GM19455 (cell line): Measurements from ENCODE around the gene CDC42EP2.

ENCODE experiments used
- ATAC-seq: cut with Tn5 transposase; IDR thresholded peaks from one replicate; pipeline ENCODE4 v1.9.1; 2021; ENCODE audit not compliant: unreplicated experiment

Gene CDC42EP2

DNA sequence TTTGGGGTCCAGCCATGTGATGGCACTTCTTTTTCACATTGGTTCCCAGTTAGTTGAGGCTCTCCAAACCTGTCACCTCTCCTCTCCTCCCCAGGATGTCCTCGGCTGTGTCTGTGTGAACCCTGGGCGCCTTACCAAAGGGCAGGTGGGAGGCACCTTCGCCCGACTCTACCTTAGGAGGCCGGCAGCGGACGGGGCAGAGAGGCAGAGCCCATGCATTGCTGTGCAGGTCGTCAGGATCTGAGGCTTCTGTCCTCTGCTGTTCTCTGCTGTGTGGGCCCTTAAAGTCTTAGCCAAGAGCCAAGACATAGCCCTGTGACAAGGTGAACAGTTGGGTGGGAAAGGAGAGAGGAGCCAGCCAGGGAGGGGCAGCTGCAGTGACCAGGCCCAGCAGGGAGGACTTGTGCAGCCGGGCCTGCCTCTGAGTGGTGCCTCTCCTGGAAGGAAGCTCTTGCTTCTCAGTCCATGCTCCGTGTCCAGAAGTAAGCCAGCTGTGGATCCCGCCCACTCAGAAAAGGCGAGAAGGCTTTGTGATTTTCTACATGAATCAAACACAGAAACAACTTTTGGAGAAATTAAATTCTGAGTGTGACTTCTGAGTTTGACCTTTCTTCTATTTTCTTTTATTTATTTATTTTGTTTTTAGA is 17.5 kb upstream of the CDC42EP2 start:
- no peak for ATAC-seq

DNA sequence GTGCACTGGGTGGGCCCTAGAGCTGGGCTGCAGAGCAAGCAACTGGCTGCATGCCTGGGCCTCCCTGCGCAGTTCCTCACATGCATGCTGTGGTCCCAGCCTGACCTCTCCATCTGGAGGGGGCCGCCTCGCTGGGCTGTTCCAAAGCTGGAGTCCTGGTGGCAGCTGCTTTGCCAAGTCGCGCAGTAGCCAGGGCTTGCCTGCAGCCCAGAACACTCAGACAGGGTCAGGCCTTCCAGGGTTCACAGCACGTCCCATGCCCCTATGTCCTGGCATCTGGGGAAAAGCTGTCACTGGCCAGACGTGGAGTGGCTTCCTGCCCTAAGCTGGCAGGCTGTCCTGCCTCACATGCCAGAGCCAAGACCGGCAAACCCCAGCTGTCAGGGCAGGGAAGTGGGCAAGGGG is 16.5 kb upstream of the CDC42EP2 start:
- ATAC-seq = no peak

DNA sequence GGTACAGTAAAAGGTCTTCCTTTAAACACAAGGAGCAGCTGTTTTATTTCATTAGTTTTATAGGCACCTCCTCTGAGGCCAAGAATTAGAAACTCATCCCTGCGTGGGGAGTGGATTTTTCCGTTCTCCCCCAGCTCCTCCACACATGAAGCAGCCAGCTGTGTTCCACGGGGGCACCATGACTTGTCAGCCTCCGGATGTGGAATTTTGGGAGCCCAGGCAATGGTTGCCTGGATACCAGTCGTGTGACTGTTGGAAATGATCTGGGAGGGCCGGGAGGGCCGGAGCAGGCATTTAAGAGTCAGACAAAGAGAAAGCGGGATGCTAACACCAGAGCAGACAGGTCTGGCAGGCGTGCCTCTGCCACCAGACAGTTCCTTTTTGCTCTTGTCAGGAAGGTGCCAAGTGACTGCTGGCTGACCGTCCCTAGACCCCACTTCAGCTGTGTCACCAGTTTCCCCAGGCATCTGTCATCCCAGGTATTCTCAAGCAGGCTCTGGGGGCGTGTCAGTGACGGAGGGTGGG is 15.9 kb upstream of the CDC42EP2 start:
- ATAC-seq = no peak

DNA sequence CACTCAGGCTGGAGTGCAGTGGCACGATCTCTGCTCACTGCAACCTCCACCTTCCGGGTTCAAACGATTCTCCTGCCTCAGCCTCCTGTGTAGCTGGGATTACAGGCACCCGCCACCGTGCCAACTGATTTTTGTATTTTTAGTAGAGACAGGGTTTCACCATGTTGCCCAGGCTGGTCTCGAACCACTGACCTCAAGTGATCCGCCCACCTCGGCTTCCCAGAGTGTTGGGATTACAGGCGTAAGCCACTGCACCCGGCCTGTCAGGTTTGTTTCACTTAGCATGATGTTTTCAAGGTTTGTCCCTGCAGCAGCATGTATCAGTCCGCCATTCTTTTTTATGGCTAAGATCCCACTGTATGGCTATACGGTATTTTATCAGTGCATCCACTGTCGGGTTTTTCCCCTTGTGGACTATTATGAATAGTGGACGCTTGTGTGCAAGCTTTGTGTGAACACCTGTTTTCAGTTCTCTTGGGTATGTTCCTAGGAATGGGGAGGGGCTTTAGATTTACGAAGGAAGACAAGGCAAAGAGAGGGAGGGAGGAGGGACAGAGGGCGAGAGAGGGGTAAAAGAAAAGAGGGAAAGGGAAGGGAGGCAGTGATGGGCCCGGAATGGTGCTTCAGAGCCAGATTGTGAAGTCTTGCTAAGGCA is 13.9 kb upstream of the CDC42EP2 start:
- ATAC-seq = no peak

DNA sequence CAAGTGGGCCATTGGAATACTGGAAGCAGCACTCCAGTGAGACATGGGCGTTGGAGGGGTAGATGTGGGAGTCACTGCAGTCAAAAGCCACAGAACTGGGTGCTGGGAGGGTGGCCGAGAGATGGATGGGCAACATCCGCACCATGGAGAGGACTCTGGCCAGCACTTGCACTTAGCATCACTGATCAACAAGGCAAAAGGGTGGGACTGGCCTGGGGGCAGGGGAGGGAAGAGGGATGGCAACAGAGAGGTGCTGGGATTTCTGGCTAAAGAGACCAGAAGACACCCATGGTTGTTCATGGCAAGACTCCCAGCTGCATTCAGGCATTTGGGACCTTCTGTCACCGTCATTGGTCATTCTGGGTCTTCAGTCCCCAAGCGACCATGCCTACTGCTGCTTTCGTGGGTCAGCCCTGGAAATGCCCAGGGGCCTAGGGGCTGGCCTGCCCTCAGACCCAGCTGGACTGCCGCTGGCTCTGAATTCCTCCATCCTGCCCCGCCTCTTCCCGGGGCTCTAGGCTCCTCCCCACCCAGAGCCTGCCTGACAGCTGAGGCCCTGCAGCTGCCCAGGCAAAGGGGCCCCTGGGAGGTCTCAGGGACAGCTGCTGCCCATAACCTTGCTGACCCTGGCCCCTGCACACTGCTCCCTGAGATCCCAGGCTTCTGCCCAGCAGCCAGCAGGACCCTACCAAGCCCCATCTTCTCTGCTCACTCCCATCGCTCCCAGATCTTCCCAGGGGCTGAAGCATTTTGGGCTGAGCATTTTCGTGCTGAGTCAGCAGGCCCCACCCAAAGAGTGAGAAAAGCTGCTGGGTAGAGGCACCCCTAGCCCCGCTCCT is 13.0 kb upstream of the CDC42EP2 start:
- ATAC-seq = no peak

DNA sequence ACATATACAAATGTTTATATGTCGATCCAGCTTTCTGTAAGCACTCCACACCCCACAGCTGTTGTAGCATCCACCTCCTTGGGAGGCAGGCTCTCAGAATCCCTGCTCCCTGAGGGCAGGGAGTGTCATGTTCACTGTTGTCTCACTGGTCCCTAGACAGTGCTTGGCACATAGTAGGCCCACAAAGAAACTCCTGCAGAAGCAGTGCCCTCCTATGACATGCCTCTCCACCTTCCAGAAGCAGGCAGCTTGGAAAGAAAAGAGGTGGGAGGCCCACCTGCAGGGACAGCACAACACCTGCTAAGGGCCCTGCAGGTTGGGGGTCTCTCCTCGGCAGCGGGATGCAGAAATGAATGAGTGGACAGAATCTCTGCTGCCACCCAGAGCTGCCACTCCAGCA is 11.1 kb upstream of the CDC42EP2 start:
- no peak for ATAC-seq

DNA sequence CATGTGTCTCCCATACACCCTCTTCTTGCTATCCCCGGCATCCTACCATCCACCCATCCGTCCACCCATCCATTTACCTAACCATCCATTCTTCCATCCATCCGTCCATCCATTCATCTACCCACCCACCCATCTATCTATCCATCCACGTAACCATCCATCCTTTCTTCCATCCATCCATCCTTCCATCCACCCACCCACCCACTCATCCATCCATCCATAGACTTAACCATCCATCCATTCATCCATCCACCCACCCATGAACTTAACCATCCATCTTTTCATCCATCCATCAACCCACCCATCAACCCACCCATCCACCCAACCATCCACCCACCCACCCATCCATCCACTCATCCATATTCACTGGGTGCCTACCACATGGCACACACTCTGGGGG is 10.6 kb upstream of the CDC42EP2 start:
- no peak for ATAC-seq

DNA sequence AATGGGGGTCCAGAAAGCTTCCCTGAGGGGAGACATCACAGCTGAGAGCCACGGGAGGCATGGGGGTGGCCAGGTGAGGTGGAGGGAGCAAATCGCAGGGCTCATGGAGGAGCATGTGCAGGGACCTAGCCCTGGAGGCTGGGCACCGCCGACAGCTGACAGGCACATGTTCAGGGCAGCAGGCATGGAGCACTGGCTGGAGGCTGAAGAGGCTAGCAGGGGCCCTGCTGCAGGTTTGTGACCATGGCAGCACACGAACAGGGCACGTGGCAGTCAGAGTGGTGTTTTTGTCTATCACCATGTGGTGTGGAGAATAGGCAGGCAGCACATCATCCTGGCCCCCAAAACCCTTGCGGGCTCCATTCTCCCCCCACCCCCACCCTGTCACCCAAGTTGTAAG is 10.1 kb upstream of the CDC42EP2 start:
- no peak for ATAC-seq

DNA sequence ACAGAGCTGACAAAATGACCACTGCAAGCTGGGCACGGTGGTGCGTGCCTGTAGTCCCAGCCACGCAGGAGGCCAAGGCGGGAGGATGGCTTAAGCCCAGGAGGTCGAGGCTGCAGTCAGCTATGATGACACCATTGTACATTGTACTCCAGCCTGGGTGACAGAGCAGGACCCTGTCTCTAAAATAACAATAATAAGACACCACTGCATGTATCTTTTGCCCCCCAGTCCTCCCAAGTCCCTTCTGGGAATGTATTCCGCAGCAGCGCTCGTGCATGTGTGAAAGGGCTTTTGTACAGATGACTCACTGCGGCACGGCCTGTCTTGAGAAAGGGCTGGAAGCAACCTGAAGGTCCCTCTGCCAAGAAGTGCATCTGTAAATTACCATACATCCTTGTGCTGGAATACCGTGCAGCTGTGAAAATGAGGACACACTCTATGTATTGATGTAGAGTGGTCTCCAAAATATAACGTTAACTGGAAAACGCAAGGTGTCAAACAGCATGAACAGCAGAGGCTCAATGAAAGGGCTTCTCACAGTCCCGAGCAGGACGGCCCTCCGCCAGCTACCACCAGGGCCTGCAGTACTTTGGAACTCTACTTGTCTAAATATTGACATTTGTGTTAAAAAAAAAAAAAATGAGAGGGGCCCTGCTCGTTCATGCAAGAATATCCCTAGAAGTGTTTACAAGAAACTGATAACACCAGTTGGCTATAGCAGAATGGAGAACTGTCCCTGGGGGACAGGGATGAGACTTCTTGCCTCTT is 9.0 kb upstream of the CDC42EP2 start:
- ATAC-seq = no peak

DNA sequence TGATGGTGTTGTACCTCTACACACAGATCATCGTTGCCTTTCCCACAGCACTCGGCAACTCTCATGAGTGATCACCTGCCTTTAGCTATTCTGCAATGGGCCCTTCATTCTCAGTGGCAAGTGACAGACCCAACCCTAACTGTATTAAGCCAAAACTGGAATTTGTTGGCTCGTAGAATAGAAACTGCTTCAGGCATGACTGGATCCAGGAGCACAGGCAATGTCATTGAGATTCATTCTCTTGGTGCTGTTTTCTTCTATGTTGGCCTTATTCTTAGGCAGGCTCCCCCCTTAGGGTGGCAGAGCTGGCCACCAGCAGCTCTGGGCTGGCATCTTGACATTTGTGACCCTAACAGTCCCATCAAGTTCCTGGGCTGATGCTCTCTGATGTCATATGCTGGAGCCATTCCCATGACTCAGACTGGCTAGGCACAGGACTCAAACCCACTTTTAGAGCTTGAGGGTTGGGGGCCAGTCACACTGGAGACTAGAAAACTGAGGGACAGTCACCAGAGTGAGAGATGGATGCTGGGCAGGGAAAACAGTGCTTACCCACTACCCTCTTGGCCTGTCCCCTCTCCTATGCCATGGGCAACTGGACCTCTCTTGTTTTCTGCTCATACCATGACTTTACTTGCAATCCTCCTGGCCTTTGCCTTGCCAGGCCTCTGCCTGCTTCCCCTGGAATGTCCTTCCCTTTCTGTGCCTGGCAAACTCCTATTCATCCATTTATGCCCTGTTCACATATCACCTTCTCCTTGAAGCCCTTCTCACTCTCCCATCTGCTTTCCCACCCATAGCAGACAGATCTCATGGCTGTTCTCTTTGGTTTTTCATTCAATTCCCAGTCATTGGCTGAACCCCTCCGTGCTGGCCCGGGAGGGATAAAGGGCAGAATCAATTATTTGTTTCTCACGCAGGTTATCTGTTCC is 7.1 kb upstream of the CDC42EP2 start:
- no peak for ATAC-seq

DNA sequence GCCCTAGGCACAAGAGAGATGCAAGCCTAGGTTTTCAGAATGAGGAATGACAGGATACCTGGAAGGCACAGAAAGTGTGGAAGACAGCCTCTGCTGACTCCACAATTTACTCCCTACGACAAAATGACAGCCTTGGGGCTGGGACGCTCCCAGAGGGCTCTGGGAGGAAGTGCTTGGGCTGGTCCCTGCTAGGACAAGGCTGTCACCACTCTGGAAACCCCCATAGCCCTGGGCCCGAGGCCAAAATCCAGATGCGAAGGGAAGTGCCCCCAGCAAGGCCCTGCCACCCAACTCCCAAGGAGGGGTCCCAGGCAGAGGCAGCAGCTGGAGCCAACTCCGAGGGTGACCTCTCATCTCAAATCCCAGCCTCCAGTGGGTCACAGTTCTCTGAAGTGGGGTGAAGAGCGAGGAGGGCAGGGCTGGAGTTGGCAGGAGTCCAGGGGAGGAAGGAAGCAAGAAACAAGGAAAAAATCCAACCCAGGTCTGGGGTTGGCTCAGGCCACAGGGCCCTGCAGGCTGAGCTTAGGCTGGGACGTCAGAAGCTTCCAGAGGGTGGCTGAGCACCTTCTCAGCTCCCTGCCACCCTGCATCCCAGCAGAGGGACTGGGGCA is 6.3 kb upstream of the CDC42EP2 start:
- no peak for ATAC-seq

DNA sequence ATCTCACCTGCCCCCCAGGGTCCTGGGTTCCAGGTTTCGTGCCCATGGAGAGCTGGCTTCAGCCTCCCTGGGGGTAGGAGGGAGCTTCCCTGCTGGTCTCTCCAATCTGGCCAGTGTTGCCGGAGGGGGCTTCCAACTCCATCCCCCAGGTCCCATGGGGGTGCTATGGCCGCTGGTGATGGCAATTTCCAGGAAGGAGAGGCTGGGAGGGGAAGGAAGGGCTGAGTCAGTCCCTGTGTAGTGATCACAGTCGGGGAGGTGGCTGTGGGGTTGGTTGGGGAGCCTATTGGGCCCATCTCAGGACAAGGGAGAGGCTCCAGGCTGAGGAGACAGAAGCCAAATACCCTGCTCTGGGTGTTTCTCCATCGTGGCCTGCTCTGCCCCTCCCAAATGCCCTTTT is 5.7 kb upstream of the CDC42EP2 start:
- ATAC-seq = no peak

DNA sequence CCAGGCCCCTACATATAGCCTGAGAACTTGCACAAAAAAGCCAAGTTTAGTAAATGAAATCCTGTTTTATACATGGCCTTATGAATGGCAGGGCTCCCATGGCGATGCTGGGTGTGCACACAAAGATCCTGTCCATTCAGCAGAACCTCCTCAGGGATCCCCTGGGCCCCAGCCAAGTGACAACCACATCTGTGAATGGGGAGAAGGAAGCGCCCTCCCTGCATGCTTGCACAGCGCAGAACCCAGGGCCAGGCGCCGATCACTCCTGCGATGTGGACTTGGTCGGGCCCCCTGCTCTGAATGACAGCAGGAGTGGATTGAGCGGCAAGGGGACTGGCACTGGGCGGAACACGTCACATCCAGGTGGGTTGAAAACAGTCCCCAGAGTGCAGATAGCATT is 4.5 kb upstream of the CDC42EP2 start:
- ATAC-seq = no peak

DNA sequence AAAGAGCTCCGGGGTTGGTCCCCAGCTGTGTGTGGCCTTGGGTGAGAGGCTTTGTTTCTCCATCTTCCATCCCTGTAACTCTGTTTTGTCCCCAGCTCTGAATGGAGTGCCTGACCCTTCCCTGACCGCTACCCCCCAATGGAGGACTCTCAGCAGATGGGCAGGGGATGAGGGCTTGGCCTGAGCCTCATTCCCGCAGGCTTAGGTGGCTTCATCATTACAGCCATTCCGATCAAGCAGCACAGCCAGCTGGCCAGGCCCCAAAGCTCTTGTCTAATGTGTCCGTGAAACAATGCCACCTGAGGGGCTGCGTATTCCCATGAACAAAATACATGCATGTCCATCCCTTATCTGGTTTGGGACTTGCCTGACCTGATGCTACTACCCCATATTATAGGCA is 3.9 kb upstream of the CDC42EP2 start:
- no peak for ATAC-seq

DNA sequence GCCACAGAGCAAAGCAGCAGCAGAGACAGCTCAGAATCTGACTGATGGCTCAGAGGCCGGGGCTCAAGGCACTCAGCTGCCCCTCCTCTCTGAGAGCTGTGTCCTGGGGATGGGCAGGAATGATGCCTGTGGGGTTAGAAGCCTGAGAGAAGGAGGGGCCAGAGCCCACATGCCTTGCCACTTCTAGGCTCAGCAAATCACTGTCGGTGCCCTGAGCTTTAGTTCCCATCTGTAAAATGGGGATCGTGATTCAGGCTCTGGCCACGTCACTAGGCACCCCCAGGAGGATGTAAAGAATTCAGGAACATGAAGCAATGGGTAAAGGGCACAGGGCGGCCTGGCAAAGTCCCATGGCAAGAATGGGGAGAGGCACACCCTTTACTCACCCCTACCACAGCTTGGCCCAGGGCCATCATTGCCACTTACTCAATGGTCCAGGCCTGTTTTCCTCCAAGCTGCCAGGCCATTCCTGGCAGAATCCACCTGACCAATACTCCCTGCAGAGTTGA is 3.4 kb upstream of the CDC42EP2 start:
- ATAC-seq = no peak

DNA sequence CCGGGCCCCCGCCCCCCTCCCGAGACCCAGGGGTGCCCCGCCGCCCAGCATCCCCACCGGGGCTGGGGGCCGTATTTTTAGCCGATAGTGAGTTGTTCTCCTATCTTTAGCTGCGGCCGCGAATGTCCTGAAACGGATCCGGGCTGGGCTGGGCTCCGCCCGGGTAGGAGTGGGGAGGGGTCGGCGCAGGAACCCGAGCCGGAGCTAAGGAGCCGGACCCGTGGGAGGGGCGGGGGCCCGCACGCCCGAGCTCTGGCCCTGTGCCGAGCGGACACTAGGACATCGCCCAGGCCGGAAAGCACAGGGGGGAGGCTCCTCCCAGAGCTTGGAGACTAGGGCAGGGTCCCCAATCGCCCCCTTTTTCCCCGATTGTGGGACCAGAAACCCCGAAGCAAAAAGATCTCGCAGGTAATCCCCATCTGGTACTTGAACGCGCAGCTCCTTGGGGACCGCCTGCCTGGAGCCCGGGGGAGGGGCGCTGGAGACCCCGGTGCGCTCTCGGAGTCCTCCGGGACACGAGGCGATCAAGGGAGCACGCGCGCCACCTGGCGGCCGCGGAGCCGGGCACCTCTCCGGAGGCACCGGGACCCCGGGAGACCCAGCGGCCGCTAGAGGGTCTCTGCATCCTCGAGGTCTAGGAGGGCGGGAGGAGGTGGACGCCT is 669 bp downstream of the CDC42EP2 start:
- ATAC-seq = no peak

DNA sequence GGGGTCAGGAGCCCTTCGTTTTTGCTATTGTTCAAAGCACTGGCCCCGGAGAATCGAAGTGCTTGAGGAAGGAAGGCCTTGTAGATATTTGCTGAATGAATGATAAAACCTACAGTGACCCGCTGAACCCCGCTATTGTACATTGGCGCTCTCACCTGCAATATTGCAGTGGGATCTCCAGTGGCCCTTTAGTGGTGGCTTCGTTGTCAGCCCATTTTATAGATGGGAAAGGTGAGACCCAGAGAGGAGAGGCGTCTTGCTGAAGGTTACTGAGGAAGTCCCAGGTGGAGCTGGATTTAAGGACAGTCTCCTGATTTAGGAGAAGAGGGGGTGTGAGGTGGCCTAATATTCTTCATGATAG is 1.2 kb downstream of the CDC42EP2 start:
- no peak for ATAC-seq

DNA sequence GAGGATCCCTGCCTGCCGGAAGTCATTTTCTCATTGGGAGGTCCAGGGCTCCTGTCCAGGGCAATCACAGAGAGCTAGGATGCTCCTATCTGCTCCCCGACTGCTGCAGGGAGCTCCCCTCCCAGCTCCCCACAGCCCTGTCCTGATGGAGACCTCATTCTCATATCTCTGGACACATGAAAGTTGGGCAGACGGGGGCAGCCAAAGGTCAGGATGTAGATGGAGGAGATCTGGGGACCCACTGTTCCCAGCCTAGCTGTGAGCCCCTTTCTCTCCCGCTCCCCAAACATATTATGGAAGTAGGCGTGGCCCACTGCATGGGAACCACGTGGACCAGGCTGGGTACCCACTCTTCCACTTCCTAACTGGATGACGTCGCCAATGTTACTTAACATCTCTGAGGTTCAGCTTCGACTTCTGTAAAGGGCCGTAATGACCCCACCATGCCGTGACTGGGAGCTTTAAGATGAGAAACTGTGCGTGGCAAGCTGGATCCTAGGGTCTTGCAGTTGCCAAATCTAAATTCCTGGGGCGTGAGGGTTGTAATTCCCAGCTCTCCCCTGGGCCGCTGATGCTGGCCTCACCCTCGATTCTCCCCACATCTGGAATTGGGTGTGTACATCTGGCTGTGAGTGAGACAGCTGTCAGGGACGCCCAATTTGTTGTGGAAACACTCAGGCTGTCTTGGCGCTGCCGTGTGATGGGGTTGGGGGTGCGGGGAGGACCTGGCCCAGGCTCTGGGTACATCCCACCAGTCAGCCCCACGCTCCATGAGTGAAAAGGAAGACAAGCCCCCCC is 1.8 kb downstream of the CDC42EP2 start:
- ATAC-seq = no peak
